ENCODE measurements around the gene ARHGAP6.

Gene ARHGAP6

GRCh38 chrX:11422525-11422857, 243.2 kb downstream of the ARHGAP6 start:
- no peak for DNase-seq

GRCh38 chrX:11421805-11422524, 243.8 kb downstream of the ARHGAP6 start:
- DNase-seq, result no peak

- no peak for DNase-seq
Observed at GRCh38 chrX:11420851-11421250, 244.9 kb downstream of the ARHGAP6 start.

GRCh38 chrX:11419102-11419501, 246.6 kb downstream of the ARHGAP6 start:
- no peak for DNase-seq

GRCh38 chrX:11416600-11416999, 249.1 kb downstream of the ARHGAP6 start:
- no peak for DNase-seq

GRCh38 chrX:11414091-11414490, 251.6 kb downstream of the ARHGAP6 start:
- no peak for DNase-seq

GRCh38 chrX:11412715-11413623, 252.8 kb downstream of the ARHGAP6 start:
- no peak for DNase-seq

GRCh38 chrX:11409957-11410356, 255.8 kb downstream of the ARHGAP6 start:
- no peak for DNase-seq

GRCh38 chrX:11408783-11409182, 256.9 kb downstream of the ARHGAP6 start:
- no peak for DNase-seq

GRCh38 chrX:11408109-11408405, 257.7 kb downstream of the ARHGAP6 start:
- DNase-seq, result no peak

- no peak for DNase-seq
Observed at GRCh38 chrX:11407331-11408108, 258.2 kb downstream of the ARHGAP6 start.

GRCh38 chrX:11406109-11406765, 259.5 kb downstream of the ARHGAP6 start:
- DNase-seq, result no peak

GRCh38 chrX:11403631-11404030, 262.1 kb downstream of the ARHGAP6 start:
- DNase-seq, result no peak

- DNase-seq, result no peak
Observed at GRCh38 chrX:11401966-11402365, 263.8 kb downstream of the ARHGAP6 start.

GRCh38 chrX:11399489-11400094, 266.1 kb downstream of the ARHGAP6 start:
- DNase-seq, result no peak

- no peak for DNase-seq
Observed at GRCh38 chrX:11398785-11399184, 266.9 kb downstream of the ARHGAP6 start.

- DNase-seq, result no peak
Observed at GRCh38 chrX:11398139-11398538, 267.6 kb downstream of the ARHGAP6 start.

- no peak for DNase-seq
Observed at GRCh38 chrX:11397680-11398079, 268.0 kb downstream of the ARHGAP6 start.

GRCh38 chrX:11395859-11396258, 269.9 kb downstream of the ARHGAP6 start:
- no peak for DNase-seq

- DNase-seq, result no peak
Observed at GRCh38 chrX:11393949-11394654, 271.6 kb downstream of the ARHGAP6 start.

GRCh38 chrX:11386812-11387211, 278.9 kb downstream of the ARHGAP6 start:
- no peak for DNase-seq

GRCh38 chrX:11386001-11386523, 279.7 kb downstream of the ARHGAP6 start:
- no peak for DNase-seq

All from NCI-H526 treated with DMSO at 0.1 percent for 48 hours (cell line).